SK-N-SH (cell line): ENCODE data around the gene PLCZ1. TPM values are rescaled to one million over a fixed set of nuclear protein-coding genes. Genes with fewer than 3 reads are reported as not detected.
"Not testable (repeated sequence)": the region's sequence is repeated elsewhere in the genome, so short reads cannot be mapped to it uniquely, and the experiment has no call there.

Experiments used
- CTCF ChIA-PET: fragments of 300-600, 350-600 bp; formaldehyde crosslinking; extraction: SDS; loops from one replicate; lab custom pipeline; 2021; lab: Yijun Ruan, JAX
- POLR2A ChIA-PET: fragments of 350-600 bp; sonication (Branson Sonifier 250); formaldehyde crosslinking; extraction: SDS; loops from one replicate; lab custom pipeline; 2020; ENCODE audit warnings: antibody characterized with exemption, inconsistent platforms; lab: Yijun Ruan, JAX
- DNase-seq: peaks from one replicate; pipeline ENCODE4 v3.0.0; 2012
- H2AFZ ChIP-seq: fragments of 200-600 bp; sonication (generic); 2 replicates; pipeline ENCODE4 v1.8.1; 2016; ENCODE audit warnings: antibody characterized with exemption, mild to moderate bottlenecking, low read depth
- H3F3A ChIP-seq: fragments of 200-600 bp; sonication (generic); replicated peaks from 2 replicates; pipeline ENCODE3; 2016; ENCODE audit warnings: antibody characterized with exemption, mild to moderate bottlenecking; ENCODE audit not compliant: insufficient read depth
- H3K27ac ChIP-seq, 2 experiments: fragments of 200-500 bp in 1 of 2; fragments of 200-600 bp in 1 of 2; sonication (Bioruptor generic) in 1 of 2; sonication (generic), shearing (Covaris generic) in 1 of 2; 2 replicates each; pipeline versions ENCODE4 v1.5.1 to v1.6.1; 2014 to 2016; ENCODE audit warnings: low read depth in 2 of 2, inconsistent platforms in 1 of 2, low read length in 1 of 2, mild to moderate bottlenecking in 1 of 2, mixed read lengths in 1 of 2
- H3K27me3 ChIP-seq: fragments of 200-600 bp; sonication (generic), shearing (Covaris generic); 2 replicates; pipeline ENCODE4 v1.6.1; 2016; ENCODE audit warnings: mixed run types; ENCODE audit not compliant: insufficient read depth
- H3K36me3 ChIP-seq, 2 experiments: fragments of 200-500 bp in 1 of 2; fragments of 200-600 bp in 1 of 2; sonication (Bioruptor generic) in 1 of 2; sonication (generic) in 1 of 2; replicated peaks in 1 of 2; 2 replicates each; pipeline versions ENCODE3 to v1.5.1; 2014 to 2016; ENCODE audit warnings: low read length in 1 of 2, mild to moderate bottlenecking in 1 of 2; ENCODE audit not compliant: insufficient read depth in 2 of 2, control insufficient read depth in 1 of 2
- H3K4me1 ChIP-seq, 2 experiments: fragments of 200-500 bp in 1 of 2; fragments of 200-600 bp in 1 of 2; sonication (Bioruptor generic) in 1 of 2; sonication (generic), shearing (Covaris generic) in 1 of 2; 2 replicates each; pipeline versions ENCODE4 v1.5.1 to v1.6.1; 2014 to 2016; ENCODE audit warnings: low read depth in 1 of 2, low read length in 1 of 2, mixed run types in 1 of 2; ENCODE audit not compliant: insufficient read depth in 2 of 2, control insufficient read depth in 1 of 2
- H3K4me2 ChIP-seq: fragments of 200-600 bp; sonication (generic), shearing (Covaris generic); 2 replicates; pipeline ENCODE4 v1.6.1; 2017; ENCODE audit warnings: mixed run types
- H3K4me3 ChIP-seq, 2 experiments: fragments of 200-500 bp in 1 of 2; fragments of 200-600 bp in 1 of 2; sonication (Bioruptor generic) in 1 of 2; sonication (generic), shearing (Covaris generic) in 1 of 2; 2 replicates each; pipeline versions ENCODE4 v1.5.1 to v1.8.1; 2014 to 2016; ENCODE audit warnings: low read depth in 2 of 2, inconsistent platforms in 1 of 2, low read length in 1 of 2, mild to moderate bottlenecking in 1 of 2, mixed read lengths in 1 of 2, moderate library complexity in 1 of 2
- H3K79me2 ChIP-seq: fragments of 200-600 bp; sonication (generic); 2 replicates; pipeline ENCODE4 v1.8.1; 2017; ENCODE audit warnings: mild to moderate bottlenecking; ENCODE audit not compliant: insufficient read depth
- H3K9ac ChIP-seq: fragments of 200-600 bp; sonication (generic); 2 replicates; pipeline ENCODE4 v1.6.1; 2017; ENCODE audit warnings: mixed run types
- H3K9me2 ChIP-seq: fragments of 200-600 bp; sonication (generic); 2 replicates; pipeline ENCODE4 v1.6.1; 2017; ENCODE audit warnings: mixed run types
- H3K9me3 ChIP-seq: fragments of 200-600 bp; sonication (generic); 2 replicates; pipeline ENCODE4 v1.6.1; 2017; ENCODE audit warnings: mixed run types, mild to moderate bottlenecking, moderate library complexity
- H4K20me1 ChIP-seq: fragments of 200-600 bp; sonication (generic); 2 replicates; pipeline ENCODE4 v1.6.1; 2017; ENCODE audit warnings: mild to moderate bottlenecking, mixed run types; ENCODE audit not compliant: insufficient read depth
- EZH2phosphoT487 ChIP-seq: fragments of 200-600 bp; sonication (generic); IDR thresholded peaks from 2 replicates; pipeline ENCODE4 v1.6.1; 2017; ENCODE audit warnings: low read depth, mixed run types, mild to moderate bottlenecking, antibody characterized with exemption, moderate library complexity, borderline replicate concordance
- FOXJ3 ChIP-seq: sonication (generic); formaldehyde crosslinking; IDR thresholded peaks from 2 replicates; pipeline ENCODE4 v1.5.1; 2020; ENCODE audit warnings: mild to moderate bottlenecking, missing genetic modification reagents
- GATA2 ChIP-seq: sonication (generic); formaldehyde crosslinking; IDR thresholded peaks from 2 replicates; pipeline ENCODE4 v1.5.0; 2020; ENCODE audit warnings: mild to moderate bottlenecking, missing genetic modification reagents
- JUND ChIP-seq: IDR thresholded peaks from 2 replicates; pipeline ENCODE4 v1.4.0; 2012
- MEF2A ChIP-seq: IDR thresholded peaks from 2 replicates; pipeline ENCODE4 v1.4.0; 2012; ENCODE audit warnings: low read depth, borderline replicate concordance
- NFIC ChIP-seq: IDR thresholded peaks from 2 replicates; pipeline ENCODE4 v1.4.0; 2012; ENCODE audit warnings: borderline replicate concordance
- POLR2AphosphoS5 ChIP-seq: IDR thresholded peaks from 2 replicates; pipeline ENCODE4 v1.6.1; 2012; ENCODE audit warnings: low read depth, low read length
- RAD21 ChIP-seq: IDR thresholded peaks from 2 replicates; pipeline ENCODE4 v1.6.1; 2012; ENCODE audit warnings: mild to moderate bottlenecking, low read length
- RCOR1 ChIP-seq: fragments of 150-350 bp; IDR thresholded peaks from 2 replicates; pipeline ENCODE4 v1.6.1; 2017; ENCODE audit warnings: antibody characterized with exemption, low read length
- RXRA ChIP-seq: IDR thresholded peaks from 2 replicates; pipeline ENCODE4 v1.4.0; 2012; ENCODE audit warnings: low read depth, mild to moderate bottlenecking, borderline replicate concordance
- SMC3 ChIP-seq: IDR thresholded peaks from 2 replicates; pipeline ENCODE4 v1.6.1; 2012; ENCODE audit warnings: low read depth, low read length, improper control_type of control experiment
- TAF1 ChIP-seq: IDR thresholded peaks from 2 replicates; pipeline ENCODE4 v1.6.1; 2012; ENCODE audit warnings: low read depth, mild to moderate bottlenecking, low read length, moderate library complexity, borderline replicate concordance
- YY1 ChIP-seq: IDR thresholded peaks from 2 replicates; pipeline ENCODE4 v1.4.0; 2012; ENCODE audit warnings: low read depth, mild to moderate bottlenecking
- WGBS: methylation state at CpG from one replicate; pipeline ENCODE4 v1.1.6; 2017; ENCODE audit warnings: low lambda C conversion rate; 5-methylcytosine and 5-hydroxymethylcytosine counted together
- polyA plus RNA-seq, 3 experiments: library from polyadenylated mRNA; depleted of rRNA; stranded (reverse); fragments of >200 nt; gene quantifications; 2 replicates each; pipeline ENCODE4 v1.2.3, GENCODE V29; 2012
- TF ChIP-seq, protein P1 (sequence below): IDR thresholded peaks from 2 replicates; pipeline ENCODE4 v1.4.0; 2012; ENCODE audit warnings: low read depth

Gene PLCZ1, protein sequence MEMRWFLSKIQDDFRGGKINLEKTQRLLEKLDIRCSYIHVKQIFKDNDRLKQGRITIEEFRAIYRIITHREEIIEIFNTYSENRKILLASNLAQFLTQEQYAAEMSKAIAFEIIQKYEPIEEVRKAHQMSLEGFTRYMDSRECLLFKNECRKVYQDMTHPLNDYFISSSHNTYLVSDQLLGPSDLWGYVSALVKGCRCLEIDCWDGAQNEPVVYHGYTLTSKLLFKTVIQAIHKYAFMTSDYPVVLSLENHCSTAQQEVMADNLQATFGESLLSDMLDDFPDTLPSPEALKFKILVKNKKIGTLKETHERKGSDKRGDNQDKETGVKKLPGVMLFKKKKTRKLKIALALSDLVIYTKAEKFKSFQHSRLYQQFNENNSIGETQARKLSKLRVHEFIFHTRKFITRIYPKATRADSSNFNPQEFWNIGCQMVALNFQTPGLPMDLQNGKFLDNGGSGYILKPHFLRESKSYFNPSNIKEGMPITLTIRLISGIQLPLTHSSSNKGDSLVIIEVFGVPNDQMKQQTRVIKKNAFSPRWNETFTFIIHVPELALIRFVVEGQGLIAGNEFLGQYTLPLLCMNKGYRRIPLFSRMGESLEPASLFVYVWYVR
- 0.05 and 0.15 TPM in 2 replicates for polyA plus RNA-seq (2012; rRNA removed)
- 0.04 and 0.08 TPM in 2 replicates for polyA plus RNA-seq (2012; cell fraction: cytosol; rRNA removed)
- polyA plus RNA-seq (2012; cell fraction: nucleus; rRNA removed): 0.38 and 0.98 TPM in 2 replicates

DNA sequence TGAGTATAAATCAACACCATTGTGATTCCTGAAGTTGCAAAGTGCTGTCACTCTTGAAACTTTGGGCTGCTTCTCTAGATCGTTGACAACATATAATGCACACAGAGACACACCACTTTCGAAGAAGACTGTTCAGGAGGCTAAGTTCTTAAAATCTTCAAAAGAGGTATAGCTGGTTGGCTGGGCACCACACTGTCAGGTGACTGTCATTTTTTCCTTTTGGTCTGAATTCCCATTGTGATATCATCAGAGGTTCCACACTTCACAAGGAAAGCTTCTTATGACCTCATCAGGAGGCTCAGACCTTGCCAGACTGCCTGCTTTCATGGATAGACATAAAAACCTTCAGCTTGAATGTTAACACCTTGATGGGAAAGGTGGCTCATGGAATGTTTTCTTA lies at the start of gene PLCZ1, which contains the start of gene CAPZA3:
Gene PLCZ1, minus strand, starts transcription at position 194 of the 400 bp plus-strand sequence. CDS start 641 bp downstream, outside the sequence.
Gene CAPZA3, plus strand, starts transcription at position 301 of the 400 bp plus-strand sequence. CDS start 150 bp downstream, outside the sequence.
- Histone ChIP-seq H3K9me3 (peaks cover 10% of the 10 kb centered on the region; the same call in 1 of the 2 replicates), H3K4me1 (no peaks in the 10 kb centered on the region), H2AFZ (no peak within 1 kb of the TSS), H3K79me2 (no peaks in the 10 kb centered on the region), H3K4me3 (no peak within 1 kb of the TSS), H3K36me3 (no peaks in the 10 kb centered on the region), H3K9ac (no peak within 1 kb of the TSS), H3K27ac (no peak within 1 kb of the TSS), H3F3A (no peaks in the 10 kb centered on the region), H4K20me1 (no peaks in the 10 kb centered on the region), H3K9me2 (no peaks in the 10 kb centered on the region), H3K27me3 (no peaks in the 10 kb centered on the region), H3K4me2 (no peak within 1 kb of the TSS)
- no peak for TF ChIP-seq RAD21
- TF ChIP-seq JUND: no peak
- no peak for TF ChIP-seq YY1
- no peak for TF ChIP-seq TAF1
- no peak for TF ChIP-seq RXRA
- TF ChIP-seq, protein P1, sequence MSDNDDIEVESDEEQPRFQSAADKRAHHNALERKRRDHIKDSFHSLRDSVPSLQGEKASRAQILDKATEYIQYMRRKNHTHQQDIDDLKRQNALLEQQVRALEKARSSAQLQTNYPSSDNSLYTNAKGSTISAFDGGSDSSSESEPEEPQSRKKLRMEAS: no peak
- TF ChIP-seq SMC3: no peak
- TF ChIP-seq POLR2AphosphoS5: no peak
- TF ChIP-seq NFIC: no peak
- no peak for TF ChIP-seq RCOR1
- no peak for TF ChIP-seq GATA2 (CRISPR knock-in tag)
- TF ChIP-seq EZH2phosphoT487: no peak
- no peak for TF ChIP-seq MEF2A
- no peak for TF ChIP-seq FOXJ3 (CRISPR knock-in tag)
- POLR2A ChIA-PET: no interaction called here
- CTCF ChIA-PET: interaction anchor here (0.6 kb wide), 1 partner anchor 537 kb away, joined by 3 read pairs; no protein-coding TSS in a partner anchor
- 17% methylated on average over 2 of the region's 2 CpGs for WGBS
- DNase-seq: no peak

DNA sequence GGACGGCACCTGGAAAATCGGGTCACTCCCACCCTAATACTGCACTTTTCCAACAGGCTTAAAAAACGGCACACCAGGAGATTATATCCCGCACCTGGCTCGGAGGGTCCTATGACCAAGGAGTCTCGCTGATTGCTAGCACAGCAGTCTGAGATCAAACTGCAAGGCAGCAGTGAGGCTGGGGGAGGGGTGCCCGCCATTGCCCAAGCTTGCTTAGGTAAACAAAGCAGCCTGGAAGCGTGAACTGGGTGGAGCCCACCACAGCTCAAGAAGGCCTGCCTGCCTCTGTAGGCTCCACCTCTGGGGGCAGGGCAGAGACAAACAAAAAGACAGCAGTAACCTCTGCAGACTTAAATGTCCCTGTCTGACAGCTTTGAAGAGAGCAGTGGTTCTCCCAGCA lies 47.7 kb upstream of the PLCZ1 start:
- H3K27me3 ChIP-seq, H3K9me3 ChIP-seq, H3F3A ChIP-seq, H3K9me2 ChIP-seq, H3K4me2 ChIP-seq, H3K79me2 ChIP-seq, H3K4me3 ChIP-seq, POLR2A ChIA-PET, H2AFZ ChIP-seq, H4K20me1 ChIP-seq, DNase-seq, CTCF ChIA-PET, H3K4me1 ChIP-seq, H3K36me3 ChIP-seq, H3K27ac ChIP-seq, H3K9ac ChIP-seq: not testable (repeated sequence)
- 88% methylated on average over 5 of the region's 8 CpGs for WGBS
